OCI-LY3 (cell line): ENCODE data around the gene MMS22L.

Experiments used
- EZH2phosphoT487 ChIP-seq: fragments of 200-600 bp; shearing (Covaris generic); IDR thresholded peaks from 2 replicates; pipeline ENCODE4 v1.6.1; 2018; ENCODE audit warnings: antibody characterized with exemption, mixed run types, low read depth
- TF ChIP-seq, protein P1 (sequence below): fragments of 200-600, 300-600 bp; sonication (generic); IDR thresholded peaks from 2 replicates; pipeline ENCODE4 v1.5.1; 2014; ENCODE audit warnings: antibody characterized with exemption, low read length, low read depth

DNA sequence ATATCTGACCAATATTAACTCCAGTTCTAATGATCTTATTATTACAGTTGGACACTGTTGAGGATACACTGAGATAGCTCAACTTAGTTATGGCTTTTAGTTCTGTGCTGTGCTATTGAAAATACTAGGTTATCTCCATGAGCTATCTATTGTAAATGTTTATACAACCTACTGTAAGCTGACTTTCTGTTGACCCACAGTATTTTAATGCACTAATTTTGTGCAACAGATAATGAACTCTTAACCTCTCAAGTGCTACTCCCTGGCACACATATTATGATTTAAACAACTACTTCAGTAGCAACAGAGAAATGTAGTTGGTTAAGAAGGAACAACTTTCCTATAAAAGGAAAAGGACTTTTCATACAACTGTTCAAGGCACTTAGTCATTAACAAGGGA, 5.2 kb upstream of the MMS22L start:
- TF ChIP-seq, protein P1, sequence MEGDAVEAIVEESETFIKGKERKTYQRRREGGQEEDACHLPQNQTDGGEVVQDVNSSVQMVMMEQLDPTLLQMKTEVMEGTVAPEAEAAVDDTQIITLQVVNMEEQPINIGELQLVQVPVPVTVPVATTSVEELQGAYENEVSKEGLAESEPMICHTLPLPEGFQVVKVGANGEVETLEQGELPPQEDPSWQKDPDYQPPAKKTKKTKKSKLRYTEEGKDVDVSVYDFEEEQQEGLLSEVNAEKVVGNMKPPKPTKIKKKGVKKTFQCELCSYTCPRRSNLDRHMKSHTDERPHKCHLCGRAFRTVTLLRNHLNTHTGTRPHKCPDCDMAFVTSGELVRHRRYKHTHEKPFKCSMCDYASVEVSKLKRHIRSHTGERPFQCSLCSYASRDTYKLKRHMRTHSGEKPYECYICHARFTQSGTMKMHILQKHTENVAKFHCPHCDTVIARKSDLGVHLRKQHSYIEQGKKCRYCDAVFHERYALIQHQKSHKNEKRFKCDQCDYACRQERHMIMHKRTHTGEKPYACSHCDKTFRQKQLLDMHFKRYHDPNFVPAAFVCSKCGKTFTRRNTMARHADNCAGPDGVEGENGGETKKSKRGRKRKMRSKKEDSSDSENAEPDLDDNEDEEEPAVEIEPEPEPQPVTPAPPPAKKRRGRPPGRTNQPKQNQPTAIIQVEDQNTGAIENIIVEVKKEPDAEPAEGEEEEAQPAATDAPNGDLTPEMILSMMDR = no peak
- TF ChIP-seq EZH2phosphoT487 = no peak
